Fibroblast of gingiva (primary cell): ENCODE data around the gene GLIPR1.
"Not testable (repeated sequence)": the region's sequence is repeated elsewhere in the genome, so short reads cannot be mapped to it uniquely, and the experiment has no call there.

Experiments used
- DNase-seq: peaks from one replicate; pipeline ENCODE4 v3.0.0-alpha.2; 2011; ENCODE audit warnings: low read depth

Gene GLIPR1

GRCh38 chr12:75480469-75480949 is at the start of gene GLIPR1:
Gene GLIPR1, plus strand, starts transcription at chr12:75480755. Its CDS starts 126 bp downstream, at chr12:75480881.
- peak; percentile 97 for DNase-seq

GRCh38 chr12:75432924-75433323 is 47.6 kb upstream of the GLIPR1 start:
- peak; percentile 4 for DNase-seq

- DNase-seq = peak; percentile 19
These were observed 43.0 kb upstream of the GLIPR1 start for GRCh38 chr12:75437564-75437963.

- DNase-seq = no peak
These were observed 42.3 kb upstream of the GLIPR1 start for GRCh38 chr12:75438059-75438754.

GRCh38 chr12:75439048-75439447 is 41.5 kb upstream of the GLIPR1 start:
- no peak for DNase-seq

GRCh38 chr12:75439930-75440329 is 40.6 kb upstream of the GLIPR1 start:
- no peak for DNase-seq

- DNase-seq = not testable (repeated sequence)
These were observed 38.7 kb upstream of the GLIPR1 start for GRCh38 chr12:75441687-75442449.

- DNase-seq = not testable (repeated sequence)
These were observed 38.1 kb upstream of the GLIPR1 start for GRCh38 chr12:75442454-75442853.

- DNase-seq = no peak
These were observed 36.8 kb upstream of the GLIPR1 start for GRCh38 chr12:75443709-75444108.

GRCh38 chr12:75444429-75445136 is 36.0 kb upstream of the GLIPR1 start:
- peak; percentile 39 for DNase-seq

- DNase-seq = not testable (repeated sequence)
These were observed 35.4 kb upstream of the GLIPR1 start for GRCh38 chr12:75445137-75445507.

- DNase-seq = peak; percentile 57
These were observed 33.7 kb upstream of the GLIPR1 start for GRCh38 chr12:75446857-75447256.

GRCh38 chr12:75447691-75448393 is 32.7 kb upstream of the GLIPR1 start:
- no peak for DNase-seq

- no peak for DNase-seq
These were observed 27.8 kb upstream of the GLIPR1 start for GRCh38 chr12:75452675-75453330.

- DNase-seq = no peak
These were observed 24.7 kb upstream of the GLIPR1 start for GRCh38 chr12:75455839-75456238.

GRCh38 chr12:75457191-75457590 is 23.4 kb upstream of the GLIPR1 start:
- DNase-seq = no peak

GRCh38 chr12:75457866-75458265 is 22.7 kb upstream of the GLIPR1 start:
- DNase-seq = not testable (repeated sequence)

- no peak for DNase-seq
These were observed 20.8 kb upstream of the GLIPR1 start for GRCh38 chr12:75459755-75460154.

- no peak for DNase-seq
These were observed 20.4 kb upstream of the GLIPR1 start for GRCh38 chr12:75460204-75460603.

- no peak for DNase-seq
These were observed 8.4 kb upstream of the GLIPR1 start for GRCh38 chr12:75471902-75472890.
